Lung (tissue), 12 donors: Measurements from ENCODE around the gene FARSA. TPM values are rescaled to one million over a fixed set of nuclear protein-coding genes. Genes with fewer than 3 reads are reported as not detected.

Experiments
- ATAC-seq: fragments of 200-7000 bp; cut with Tn5 transposase; one replicate; pipeline ENCODE4 v1.9.1; 2020; ENCODE audit warnings: moderate number of reproducible peaks; ENCODE audit not compliant: insufficient read depth, low FRiP score
- DNase-seq, 3 donors: peaks; one replicate each; pipeline ENCODE4 v3.0.0-alpha.2; 2013 to 2017
- H3K27ac ChIP-seq, 2 donors: one replicate each; pipeline ENCODE4 v1.5.1; 2013; ENCODE audit warnings: mild to moderate bottlenecking in 2 of 2, moderate library complexity in 2 of 2, control low read depth in 1 of 2, inconsistent platforms in 1 of 2, low read depth in 1 of 2, low read length in 1 of 2
- H3K27me3 ChIP-seq, 3 donors: one replicate each; pipeline ENCODE4 v1.5.1; 2013; ENCODE audit warnings: low read length in 2 of 3; ENCODE audit not compliant: control insufficient read depth in 3 of 3, insufficient read depth in 3 of 3
- H3K36me3 ChIP-seq, 4 donors: one replicate each; pipeline ENCODE4 v1.5.1; 2013; ENCODE audit warnings: low read length in 4 of 4, mild to moderate bottlenecking in 1 of 4, moderate library complexity in 1 of 4; ENCODE audit not compliant: control insufficient read depth in 4 of 4, insufficient read depth in 4 of 4
- H3K4me1 ChIP-seq, 5 donors: one replicate each; pipeline ENCODE4 v1.5.1; 2013; ENCODE audit warnings: low read length in 5 of 5, mild to moderate bottlenecking in 2 of 5, moderate library complexity in 1 of 5; ENCODE audit not compliant: control insufficient read depth in 5 of 5, insufficient read depth in 5 of 5
- H3K4me3 ChIP-seq: one replicate; pipeline ENCODE4 v1.5.1; 2013; ENCODE audit warnings: mild to moderate bottlenecking, control low read depth, moderate library complexity
- H3K9ac ChIP-seq, 2 donors: one replicate each; pipeline ENCODE4 v1.5.1; 2013; ENCODE audit warnings: low read length in 2 of 2, control low read depth in 1 of 2; ENCODE audit not compliant: insufficient read depth in 1 of 2
- H3K9me3 ChIP-seq, 4 donors: one replicate each; pipeline ENCODE4 v1.5.1; 2013; ENCODE audit warnings: low read length in 3 of 4, mild to moderate bottlenecking in 1 of 4, moderate library complexity in 1 of 4; ENCODE audit not compliant: control insufficient read depth in 4 of 4, insufficient read depth in 3 of 4
- CTCF ChIP-seq: IDR thresholded peaks from 2 replicates; pipeline ENCODE4 v1.5.1; 2012; ENCODE audit warnings: mild to moderate bottlenecking; ENCODE audit errors: control extremely low read depth, extremely low read depth
- WGBS, 2 donors: extraction: QIAGEN DNeasy Blood & Tissue Kit; methylation state at CpG; one replicate each; pipeline ENCODE4 v1.1.7; 2013; 5-methylcytosine and 5-hydroxymethylcytosine counted together
- polyA plus RNA-seq, 2 donors: library from polyadenylated mRNA; stranded (reverse); fragments of 200-250 nt; gene quantifications; one replicate each; pipeline ENCODE4 v1.2.1, GENCODE V29; 2013
- total RNA-seq, 2 donors: library from RNA; depleted of rRNA in 1 of 2; stranded (reverse); fragments of >200 nt in 1 of 2; gene quantifications; one replicate each; pipeline ENCODE4 v1.2.1, GENCODE V29; 2014 to 2021
- donor health status: control.
- donor health status: control.
- donor health status: Bipolar disorder and iron deficiency.
- donor health status: healthy.
- donor health status: DM: yes; HTN: yes; CAD: no.

Gene FARSA
- total and polyA plus RNA-seq, 4 donors: 27.8 to 72.1 (median 52.8) TPM

GRCh38 chr19:12913011-12913561 lies 20.4 kb downstream of the FARSA start:
- Histone ChIP-seq H3K27me3 (no peaks in the 10 kb centered on the region), H3K9me3 (no peaks in the 10 kb centered on the region), H3K27ac (peak overlapping the region; percentile 45 to 60), H3K4me1 (peaks cover 0 to 22% (median 13%) of the 10 kb centered on the region in 5 donors), H3K9ac (peak overlapping the region in 1 of 2 donors; percentile 69), H3K4me3 (no peak overlapping the region), H3K36me3 (no peaks in the 10 kb centered on the region)
- peak; percentile 96 to 97 (median 97) for DNase-seq
- no peak for TF ChIP-seq CTCF
- ATAC-seq: no peak
- 4 to 9% methylated on average over 22 of the region's 22 CpGs for WGBS, 2 donors

- peak overlapping the region in 1 of 2 donors; percentile 69 for H3K9ac ChIP-seq
- no peaks in the 10 kb centered on the region for H3K36me3 ChIP-seq
- H3K9me3 ChIP-seq: no peaks in the 10 kb centered on the region
- DNase-seq: peak in 2 of 3 donors; percentile 24 to 71
- H3K27ac ChIP-seq: no peak overlapping the region
- no peak for TF ChIP-seq CTCF
- peaks cover 0 to 22% (median 13%) of the 10 kb centered on the region in 5 donors for H3K4me1 ChIP-seq
- H3K4me3 ChIP-seq: no peak overlapping the region
- 49 to 59% methylated on average over 4 of the region's 4 CpGs for WGBS, 2 donors
- no peaks in the 10 kb centered on the region for H3K27me3 ChIP-seq
- no peak for ATAC-seq
Observed at GRCh38 chr19:12912571-12912970, 20.9 kb downstream of the FARSA start.

GRCh38 chr19:12907166-12907565 lies 26.3 kb downstream of the FARSA start:
- no peak for ATAC-seq
- Histone ChIP-seq H3K4me3 (no peak overlapping the region), H3K36me3 (no peaks in the 10 kb centered on the region), H3K9ac (no peak overlapping the region), H3K27ac (no peak overlapping the region), H3K9me3 (no peaks in the 10 kb centered on the region), H3K4me1 (peaks cover 0 to 2% (median 0%) of the 10 kb centered on the region in 5 donors), H3K27me3 (no peaks in the 10 kb centered on the region)
- 79 to 88% methylated on average over 9 of the region's 9 CpGs for WGBS, 2 donors
- no peak for DNase-seq
- TF ChIP-seq CTCF: no peak
